ENCODE results near the gene SEZ6L. TPM values are rescaled to one million over a fixed set of nuclear protein-coding genes. Genes with fewer than 3 reads are reported as not detected.

The SEZ6L gene
- polyA plus RNA-seq, 1 donor (not counting 4 experiments of a cell fraction or from before 2014, with no cell fraction given), result not detected

DNA sequence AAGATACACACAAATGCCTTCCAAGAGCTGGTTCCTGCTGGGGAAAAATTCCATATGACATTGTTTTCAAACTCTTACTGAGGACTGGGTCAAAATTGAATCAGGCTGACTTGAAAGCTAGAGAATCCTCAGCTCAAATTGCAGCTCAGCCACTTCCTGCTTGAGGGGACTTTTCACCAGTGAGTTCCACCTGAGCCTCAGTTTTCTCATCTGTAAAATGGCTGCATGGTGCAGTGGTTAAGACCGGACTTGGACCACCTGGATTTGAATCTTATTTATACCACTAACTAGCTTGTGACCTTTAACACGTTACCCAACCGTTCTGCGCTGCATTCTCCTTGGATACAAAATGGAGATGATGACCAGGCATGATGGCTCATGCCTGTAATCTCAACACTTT, 189.9 kb downstream of the SEZ6L start:
- no peak overlapping the region for H2AFZ ChIP-seq (ENCODE audit: control insufficient read depth, low read length)
- dilution Hi-C loops (cut with MboI; ENCODE audit: extremely low pct_ligation_motif_present, low sequenced_read_pairs), result no loop called here
- no peaks in the 10 kb centered on the region for H4K20me1 ChIP-seq (ENCODE audit: control insufficient read depth, extremely low read depth, insufficient read depth, low read length)
- peaks cover 8% of the 10 kb centered on the region for H3K27me3 ChIP-seq (ENCODE audit: control insufficient read depth, extremely low read depth, insufficient read depth, low read length)
- H3K9me3 ChIP-seq (ENCODE audit: control insufficient read depth, low read depth, low read length), result no peaks in the 10 kb centered on the region
- FAIRE-seq (no peak), DNase-seq (ENCODE audit: low read depth, low spot score) (no peak)
- TF ChIP-seq, protein P1, sequence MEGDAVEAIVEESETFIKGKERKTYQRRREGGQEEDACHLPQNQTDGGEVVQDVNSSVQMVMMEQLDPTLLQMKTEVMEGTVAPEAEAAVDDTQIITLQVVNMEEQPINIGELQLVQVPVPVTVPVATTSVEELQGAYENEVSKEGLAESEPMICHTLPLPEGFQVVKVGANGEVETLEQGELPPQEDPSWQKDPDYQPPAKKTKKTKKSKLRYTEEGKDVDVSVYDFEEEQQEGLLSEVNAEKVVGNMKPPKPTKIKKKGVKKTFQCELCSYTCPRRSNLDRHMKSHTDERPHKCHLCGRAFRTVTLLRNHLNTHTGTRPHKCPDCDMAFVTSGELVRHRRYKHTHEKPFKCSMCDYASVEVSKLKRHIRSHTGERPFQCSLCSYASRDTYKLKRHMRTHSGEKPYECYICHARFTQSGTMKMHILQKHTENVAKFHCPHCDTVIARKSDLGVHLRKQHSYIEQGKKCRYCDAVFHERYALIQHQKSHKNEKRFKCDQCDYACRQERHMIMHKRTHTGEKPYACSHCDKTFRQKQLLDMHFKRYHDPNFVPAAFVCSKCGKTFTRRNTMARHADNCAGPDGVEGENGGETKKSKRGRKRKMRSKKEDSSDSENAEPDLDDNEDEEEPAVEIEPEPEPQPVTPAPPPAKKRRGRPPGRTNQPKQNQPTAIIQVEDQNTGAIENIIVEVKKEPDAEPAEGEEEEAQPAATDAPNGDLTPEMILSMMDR (optimal IDR thresholded peaks at IDR 0.05 in 1 of 3, IDR thresholded peaks at IDR 0.05 in 1 of 3, conservative IDR thresholded peaks at IDR 0.05 in 1 of 3; ENCODE audit: extremely low read depth in 1 of 3, insufficient read depth in 2 of 3, low read length in 3 of 3), result no peak
- no peak for TF ChIP-seq EZH2 (IDR thresholded peaks at IDR 0.05; ENCODE audit: low read length)
- no peak overlapping the region for H3K27ac ChIP-seq (ENCODE audit: control insufficient read depth, insufficient read depth, low read length)
- no peaks in the 10 kb centered on the region for H3K79me2 ChIP-seq (ENCODE audit: control insufficient read depth, insufficient read depth, low read length)
- no peaks in the 10 kb centered on the region for H3K36me3 ChIP-seq (ENCODE audit: control insufficient read depth in 2 of 2, extremely low read depth in 1 of 2, insufficient read depth in 2 of 2, low read length in 2 of 2)
- H3K9ac ChIP-seq (ENCODE audit: control insufficient read depth, extremely low read depth, insufficient read depth, low read length), result no peak overlapping the region
- no peaks in the 10 kb centered on the region for H3K9me1 ChIP-seq (ENCODE audit: control insufficient read depth, extremely low read depth, insufficient read depth, low read length)
- H3K4me3 ChIP-seq (ENCODE audit: control insufficient read depth in 2 of 3, extremely low read depth in 1 of 3, insufficient read depth in 2 of 3, low read depth in 1 of 3, low read length in 3 of 3), result no peak overlapping the region
- peaks cover 10% of the 10 kb centered on the region for H3K4me1 ChIP-seq (ENCODE audit: control insufficient read depth, extremely low read depth, insufficient read depth, low read length)
- no peak overlapping the region for H3K4me2 ChIP-seq (ENCODE audit: control insufficient read depth, extremely low read depth, insufficient read depth, low read depth, low read length)

DNA sequence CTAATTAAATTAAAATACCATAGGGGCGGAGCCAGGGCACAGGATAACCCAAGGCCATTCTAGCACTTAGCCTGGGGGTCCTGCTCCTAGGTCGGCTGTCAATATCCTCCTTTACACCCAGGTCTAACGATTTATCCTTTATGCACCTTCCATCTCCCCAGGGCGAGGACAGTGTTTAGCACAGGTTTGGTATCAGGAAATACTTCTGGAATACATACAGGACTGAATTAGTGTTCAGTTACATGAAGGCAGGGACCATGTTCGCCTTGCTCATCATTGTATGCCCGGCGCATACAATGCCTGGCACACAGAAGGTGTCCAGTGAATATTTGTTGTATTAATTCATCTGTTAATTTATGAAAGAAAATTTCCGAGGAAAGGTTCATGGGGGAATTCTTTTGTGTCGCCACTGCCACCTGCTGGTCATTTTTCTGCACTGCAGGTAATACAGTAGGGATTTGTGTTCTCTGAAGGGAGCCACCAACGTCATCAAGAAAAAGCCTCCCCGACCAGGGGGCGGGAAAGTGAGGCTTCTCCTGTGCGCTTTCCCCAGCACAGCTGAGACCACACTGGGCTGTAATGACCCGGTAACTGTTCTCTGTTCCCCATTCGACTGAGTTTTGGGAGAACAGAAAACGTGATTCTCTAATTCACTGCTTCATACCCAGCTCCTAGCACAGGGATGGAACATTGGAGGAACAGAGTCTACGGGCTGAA, 191.1 kb downstream of the SEZ6L start:
- FAIRE-seq (peak; percentile 82), DNase-seq (ENCODE audit: low read depth, low spot score) (no peak)
- no peaks in the 10 kb centered on the region for H4K20me1 ChIP-seq (ENCODE audit: control insufficient read depth, extremely low read depth, insufficient read depth, low read length)
- H3K79me2 ChIP-seq (ENCODE audit: control insufficient read depth, insufficient read depth, low read length), result no peaks in the 10 kb centered on the region
- H3K9me1 ChIP-seq (ENCODE audit: control insufficient read depth, extremely low read depth, insufficient read depth, low read length), result no peaks in the 10 kb centered on the region
- H3K4me2 ChIP-seq (ENCODE audit: control insufficient read depth, extremely low read depth, insufficient read depth, low read depth, low read length), result peak overlapping the region; percentile 59
- H3K9ac ChIP-seq (ENCODE audit: control insufficient read depth, extremely low read depth, insufficient read depth, low read length), result peak overlapping the region; percentile 22
- peak overlapping the region; percentile 51 for H2AFZ ChIP-seq (ENCODE audit: control insufficient read depth, low read length)
- no peaks in the 10 kb centered on the region for H3K36me3 ChIP-seq (ENCODE audit: control insufficient read depth in 2 of 2, extremely low read depth in 1 of 2, insufficient read depth in 2 of 2, low read length in 2 of 2)
- no peaks in the 10 kb centered on the region for H3K9me3 ChIP-seq (ENCODE audit: control insufficient read depth, low read depth, low read length)
- dilution Hi-C loops (cut with MboI; ENCODE audit: extremely low pct_ligation_motif_present, low sequenced_read_pairs), result no loop called here
- H3K4me1 ChIP-seq (ENCODE audit: control insufficient read depth, extremely low read depth, insufficient read depth, low read length), result peaks cover 10% of the 10 kb centered on the region
- no peak overlapping the region for H3K27ac ChIP-seq (ENCODE audit: control insufficient read depth, insufficient read depth, low read length)
- TF ChIP-seq, protein P1 (optimal IDR thresholded peaks at IDR 0.05 in 1 of 3, IDR thresholded peaks at IDR 0.05 in 1 of 3, conservative IDR thresholded peaks at IDR 0.05 in 1 of 3; ENCODE audit: extremely low read depth in 1 of 3, insufficient read depth in 2 of 3, low read length in 3 of 3), result peak; percentile 70 to 94 (median 75)
- TF ChIP-seq EZH2 (IDR thresholded peaks at IDR 0.05; ENCODE audit: low read length), result no peak
- peak overlapping the region in 1 of 3 experiments; percentile 16 for H3K4me3 ChIP-seq (ENCODE audit: control insufficient read depth in 2 of 3, extremely low read depth in 1 of 3, insufficient read depth in 2 of 3, low read depth in 1 of 3, low read length in 3 of 3)
- H3K27me3 ChIP-seq (ENCODE audit: control insufficient read depth, extremely low read depth, insufficient read depth, low read length), result no peaks in the 10 kb centered on the region
